Mesothelial cell of epicardium (in vitro differentiated cells): ENCODE data around the gene PAWR. TPM values are rescaled to one million over a fixed set of nuclear protein-coding genes. Genes with fewer than 3 reads are reported as not detected.

Experiments used
- DNase-seq, 2 experiments: peaks; one replicate each; pipeline ENCODE4 v3.0.0; 2021; ENCODE audit warnings: low spot score in 2 of 2; ENCODE audit not compliant: unreplicated experiment in 2 of 2
- H3K27ac Mint-ChIP-seq: 2 replicates; pipeline ENCODE4 v1.8.0; 2021; ENCODE audit warnings: mixed read lengths
- H3K27me3 Mint-ChIP-seq: 2 replicates; pipeline ENCODE4 v1.8.0; 2021; ENCODE audit warnings: low read depth, mixed read lengths
- H3K36me3 Mint-ChIP-seq: 2 replicates; pipeline ENCODE4 v1.8.0; 2021; ENCODE audit warnings: mixed read lengths
- H3K4me1 Mint-ChIP-seq: 2 replicates; pipeline ENCODE4 v1.8.0; 2021; ENCODE audit warnings: mixed read lengths
- H3K4me3 Mint-ChIP-seq: 2 replicates; pipeline ENCODE4 v1.8.0; 2021; ENCODE audit warnings: mild to moderate bottlenecking, moderate library complexity, mixed read lengths
- H3K9me3 Mint-ChIP-seq: 2 replicates; pipeline ENCODE4 v1.8.0; 2021; ENCODE audit warnings: mixed read lengths
- total RNA-seq: library from RNA; stranded (reverse); gene quantifications from 3 replicates; pipeline ENCODE4 v1.2.1, GENCODE V29; 2021
- TF ChIP-seq, protein P1 (sequence below): fragments of 200-600 bp; sonication (generic); IDR thresholded peaks from one replicate; pipeline ENCODE4 v1.5.0; 2021; ENCODE audit warnings: antibody characterized with exemption; ENCODE audit not compliant: unreplicated experiment

PAWR gene
- total RNA-seq, 1 donor from 2014 or later, result 205 TPM

DNA sequence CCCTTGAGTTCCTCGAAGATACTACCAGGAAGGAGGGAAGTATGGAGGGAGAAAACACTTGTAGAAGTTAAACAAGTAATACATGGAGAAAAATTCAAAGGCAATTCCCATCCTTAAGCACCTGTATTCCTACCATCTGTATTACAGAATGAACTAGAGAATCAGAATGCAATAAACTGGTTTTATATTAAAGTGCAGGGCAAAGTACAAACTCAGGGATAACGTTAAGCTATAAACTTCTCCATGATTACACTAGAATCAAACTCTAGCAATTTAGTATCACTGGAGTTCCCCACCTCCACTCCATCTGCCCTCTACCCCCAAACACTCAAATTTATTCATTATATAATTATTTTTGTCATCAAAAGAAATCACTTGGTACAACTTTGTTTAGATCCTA, 13.1 kb downstream of the PAWR start:
- Mint-ChIP-seq H3K27me3 (no peaks in the 10 kb centered on the region), H3K4me1 (peaks cover 37% of the 10 kb centered on the region), H3K27ac (no peak overlapping the region), H3K36me3 (peaks cover 26% of the 10 kb centered on the region), H3K4me3 (no peak overlapping the region), H3K9me3 (peaks cover 20% of the 10 kb centered on the region)
- no peak for DNase-seq
- TF ChIP-seq, protein P1, sequence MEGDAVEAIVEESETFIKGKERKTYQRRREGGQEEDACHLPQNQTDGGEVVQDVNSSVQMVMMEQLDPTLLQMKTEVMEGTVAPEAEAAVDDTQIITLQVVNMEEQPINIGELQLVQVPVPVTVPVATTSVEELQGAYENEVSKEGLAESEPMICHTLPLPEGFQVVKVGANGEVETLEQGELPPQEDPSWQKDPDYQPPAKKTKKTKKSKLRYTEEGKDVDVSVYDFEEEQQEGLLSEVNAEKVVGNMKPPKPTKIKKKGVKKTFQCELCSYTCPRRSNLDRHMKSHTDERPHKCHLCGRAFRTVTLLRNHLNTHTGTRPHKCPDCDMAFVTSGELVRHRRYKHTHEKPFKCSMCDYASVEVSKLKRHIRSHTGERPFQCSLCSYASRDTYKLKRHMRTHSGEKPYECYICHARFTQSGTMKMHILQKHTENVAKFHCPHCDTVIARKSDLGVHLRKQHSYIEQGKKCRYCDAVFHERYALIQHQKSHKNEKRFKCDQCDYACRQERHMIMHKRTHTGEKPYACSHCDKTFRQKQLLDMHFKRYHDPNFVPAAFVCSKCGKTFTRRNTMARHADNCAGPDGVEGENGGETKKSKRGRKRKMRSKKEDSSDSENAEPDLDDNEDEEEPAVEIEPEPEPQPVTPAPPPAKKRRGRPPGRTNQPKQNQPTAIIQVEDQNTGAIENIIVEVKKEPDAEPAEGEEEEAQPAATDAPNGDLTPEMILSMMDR, result no peak

GRCh38 chr12:79676579-79676978, 14.2 kb downstream of the PAWR start:
- peaks cover 29% of the 10 kb centered on the region for H3K9me3 Mint-ChIP-seq
- DNase-seq, result no peak
- H3K36me3 Mint-ChIP-seq, result peaks cover 34% of the 10 kb centered on the region
- peak overlapping the region; percentile 15 for H3K27ac Mint-ChIP-seq
- peaks cover 30% of the 10 kb centered on the region for H3K4me1 Mint-ChIP-seq
- H3K27me3 Mint-ChIP-seq, result no peaks in the 10 kb centered on the region
- TF ChIP-seq, protein P1, result no peak
- no peak overlapping the region for H3K4me3 Mint-ChIP-seq

DNA sequence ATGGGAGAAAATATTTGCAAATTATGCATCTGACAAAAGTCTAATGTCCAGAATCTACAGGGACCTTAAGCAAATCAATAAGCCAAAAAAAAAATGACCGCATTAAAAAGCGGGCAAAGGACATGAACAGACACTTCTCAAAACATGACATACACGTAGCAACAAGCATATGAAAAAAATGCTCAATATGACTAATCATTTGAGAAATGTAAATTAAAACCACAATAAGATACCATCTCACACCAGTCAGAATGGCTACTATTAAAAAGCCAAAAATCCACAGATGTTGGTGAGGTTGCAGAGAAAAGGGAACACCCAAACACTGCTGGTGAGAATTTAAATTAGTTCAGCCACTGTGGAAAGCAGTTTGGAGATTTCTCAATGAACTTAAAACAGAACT, 16.1 kb downstream of the PAWR start:
- no peak for DNase-seq
- Mint-ChIP-seq H3K27ac (no peak overlapping the region), H3K4me1 (peaks cover 19% of the 10 kb centered on the region), H3K4me3 (no peak overlapping the region), H3K27me3 (no peaks in the 10 kb centered on the region), H3K36me3 (peaks cover 32% of the 10 kb centered on the region), H3K9me3 (peaks cover 29% of the 10 kb centered on the region)
- TF ChIP-seq, protein P1, result no peak

- no peaks in the 10 kb centered on the region for H3K27me3 Mint-ChIP-seq
- TF ChIP-seq, protein P1, result no peak
- H3K27ac Mint-ChIP-seq, result no peak overlapping the region
- peaks cover 20% of the 10 kb centered on the region for H3K4me1 Mint-ChIP-seq
- H3K36me3 Mint-ChIP-seq, result peaks cover 32% of the 10 kb centered on the region
- H3K4me3 Mint-ChIP-seq, result no peak overlapping the region
- no peak for DNase-seq
- peaks cover 29% of the 10 kb centered on the region for H3K9me3 Mint-ChIP-seq
Measured at GRCh38 chr12:79673354-79673753, 17.4 kb downstream of the PAWR start.

DNA sequence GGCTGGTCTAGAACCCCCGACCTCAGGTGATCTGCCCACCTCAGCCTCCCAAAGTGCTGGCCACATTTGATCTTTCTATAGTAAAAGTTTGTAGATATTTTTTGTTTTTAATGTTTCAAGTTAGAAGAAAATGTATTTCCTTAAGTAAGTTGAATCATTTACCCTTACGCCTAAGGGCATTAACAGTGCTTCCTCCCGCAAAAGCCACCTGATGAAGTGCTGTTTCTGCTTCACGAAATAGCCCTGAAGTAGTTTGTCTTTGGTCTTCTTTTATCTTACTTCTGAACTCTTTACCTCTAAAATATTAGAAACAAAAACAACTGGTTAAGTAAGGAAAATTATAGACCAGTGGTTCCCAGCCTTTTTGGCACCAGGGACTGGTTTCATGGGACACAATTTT, 22.7 kb downstream of the PAWR start:
- Mint-ChIP-seq H3K27ac (peak overlapping the region; percentile 83), H3K4me1 (peaks cover 50% of the 10 kb centered on the region), H3K4me3 (no peak overlapping the region), H3K27me3 (no peaks in the 10 kb centered on the region), H3K36me3 (peaks cover 9% of the 10 kb centered on the region), H3K9me3 (peaks cover 8% of the 10 kb centered on the region)
- DNase-seq, result no peak
- TF ChIP-seq, protein P1, result no peak

GRCh38 chr12:79665212-79665887, 25.4 kb downstream of the PAWR start:
- Mint-ChIP-seq H3K9me3 (no peaks in the 10 kb centered on the region), H3K27me3 (no peaks in the 10 kb centered on the region), H3K27ac (peak overlapping the region; percentile 73), H3K36me3 (peaks cover 2% of the 10 kb centered on the region), H3K4me1 (peaks cover 67% of the 10 kb centered on the region), H3K4me3 (no peak overlapping the region)
- TF ChIP-seq, protein P1, result no peak
- no peak for DNase-seq
